Calu3 (cell line): Measurements from ENCODE around the gene MAML1. TPM values are rescaled to one million over a fixed set of nuclear protein-coding genes. Genes with fewer than 3 reads are reported as not detected.
A peak's percentile ranks its signal among the peaks of the same experiment; 100 is the strongest.

ENCODE experiments used
- BruUV-seq: library from RNA; stranded (reverse); fragments of 400-500 nt; replicated peaks from 2 replicates; lab custom pipeline; 2021; lab: Mats Ljungman, UMichigan
- CTCF ChIA-PET: fragments of 300-600 bp; sonication (Branson Sonifier 250); formaldehyde crosslinking; loops from one replicate; lab custom pipeline; 2022; ENCODE audit warnings: antibody characterized with exemption; lab: Charles Lee
- DNase-seq: peaks from one replicate; pipeline ENCODE4 v3.0.0; 2022
- H3K27ac Mint-ChIP-seq: one replicate; pipeline ENCODE4 v1.8.0; 2022; ENCODE audit warnings: mixed read lengths; ENCODE audit not compliant: unreplicated experiment
- H3K27me3 Mint-ChIP-seq: one replicate; pipeline ENCODE4 v1.8.0; 2022; ENCODE audit warnings: mixed read lengths; ENCODE audit not compliant: unreplicated experiment
- H3K36me3 Mint-ChIP-seq: one replicate; pipeline ENCODE4 v1.8.0; 2022; ENCODE audit warnings: mild to moderate bottlenecking, moderate library complexity, mixed read lengths; ENCODE audit not compliant: insufficient read depth, unreplicated experiment
- H3K4me1 Mint-ChIP-seq: one replicate; pipeline ENCODE4 v1.8.0; 2022; ENCODE audit warnings: mild to moderate bottlenecking, low read depth, mixed read lengths; ENCODE audit not compliant: unreplicated experiment
- H3K4me3 Mint-ChIP-seq: one replicate; pipeline ENCODE4 v1.8.0; 2022; ENCODE audit warnings: mild to moderate bottlenecking, low read depth, moderate library complexity, mixed read lengths; ENCODE audit not compliant: unreplicated experiment
- H3K9me3 Mint-ChIP-seq: one replicate; pipeline ENCODE4 v1.8.0; 2022; ENCODE audit warnings: low read depth, mixed read lengths; ENCODE audit not compliant: unreplicated experiment
- intact Hi-C: fragments of 100-400 bp; cut with micrococcal nuclease; formaldehyde crosslinking; loops from one replicate; pipeline ENCODE4 v1.10.0; 2022; ENCODE audit not compliant: unreplicated experiment
- total RNA-seq: library from RNA; stranded (reverse); gene quantifications from 2 replicates; pipeline ENCODE4 v1.2.3, GENCODE V29; 2022
- TF ChIP-seq, protein P1 (sequence below): fragments of 200-600 bp; IDR thresholded peaks from one replicate; pipeline ENCODE4 v1.8.0; 2022; ENCODE audit warnings: antibody characterized with exemption; ENCODE audit not compliant: unreplicated experiment

The MAML1 gene
- total RNA-seq, 1 experiment from 2014 or later, result 38.5 TPM

DNA sequence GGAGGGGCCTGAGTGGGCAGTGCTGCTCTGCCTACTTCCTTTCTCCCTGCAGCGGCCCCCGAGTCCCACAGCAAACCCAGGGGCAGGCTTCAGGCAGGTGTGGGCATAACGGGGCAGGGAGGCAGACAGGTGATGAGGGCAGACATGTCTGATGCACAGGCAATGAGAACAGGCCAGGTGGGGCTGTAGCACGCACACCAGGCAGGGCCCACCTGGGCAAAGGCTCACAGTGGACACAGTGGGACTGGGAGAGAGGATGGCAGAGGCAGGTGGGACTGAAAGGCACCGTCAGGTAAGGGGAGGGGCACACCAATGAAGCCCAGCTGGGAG, 67.0 kb downstream of the MAML1 start:
- CTCF ChIA-PET, result no interaction called here
- no TSS peak for BruUV-seq
- H3K27me3 Mint-ChIP-seq, result no peaks in the 10 kb centered on the region
- intact Hi-C loops, result no loop called here
- H3K4me3 Mint-ChIP-seq, result no peak overlapping the region
- peaks cover 100% of the 10 kb centered on the region for H3K36me3 Mint-ChIP-seq
- DNase-seq, result no peak
- peak overlapping the region; percentile 23 for H3K27ac Mint-ChIP-seq
- H3K4me1 Mint-ChIP-seq, result peaks cover 39% of the 10 kb centered on the region
- TF ChIP-seq, protein P1, sequence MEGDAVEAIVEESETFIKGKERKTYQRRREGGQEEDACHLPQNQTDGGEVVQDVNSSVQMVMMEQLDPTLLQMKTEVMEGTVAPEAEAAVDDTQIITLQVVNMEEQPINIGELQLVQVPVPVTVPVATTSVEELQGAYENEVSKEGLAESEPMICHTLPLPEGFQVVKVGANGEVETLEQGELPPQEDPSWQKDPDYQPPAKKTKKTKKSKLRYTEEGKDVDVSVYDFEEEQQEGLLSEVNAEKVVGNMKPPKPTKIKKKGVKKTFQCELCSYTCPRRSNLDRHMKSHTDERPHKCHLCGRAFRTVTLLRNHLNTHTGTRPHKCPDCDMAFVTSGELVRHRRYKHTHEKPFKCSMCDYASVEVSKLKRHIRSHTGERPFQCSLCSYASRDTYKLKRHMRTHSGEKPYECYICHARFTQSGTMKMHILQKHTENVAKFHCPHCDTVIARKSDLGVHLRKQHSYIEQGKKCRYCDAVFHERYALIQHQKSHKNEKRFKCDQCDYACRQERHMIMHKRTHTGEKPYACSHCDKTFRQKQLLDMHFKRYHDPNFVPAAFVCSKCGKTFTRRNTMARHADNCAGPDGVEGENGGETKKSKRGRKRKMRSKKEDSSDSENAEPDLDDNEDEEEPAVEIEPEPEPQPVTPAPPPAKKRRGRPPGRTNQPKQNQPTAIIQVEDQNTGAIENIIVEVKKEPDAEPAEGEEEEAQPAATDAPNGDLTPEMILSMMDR, result no peak
- H3K9me3 Mint-ChIP-seq, result no peaks in the 10 kb centered on the region

DNA sequence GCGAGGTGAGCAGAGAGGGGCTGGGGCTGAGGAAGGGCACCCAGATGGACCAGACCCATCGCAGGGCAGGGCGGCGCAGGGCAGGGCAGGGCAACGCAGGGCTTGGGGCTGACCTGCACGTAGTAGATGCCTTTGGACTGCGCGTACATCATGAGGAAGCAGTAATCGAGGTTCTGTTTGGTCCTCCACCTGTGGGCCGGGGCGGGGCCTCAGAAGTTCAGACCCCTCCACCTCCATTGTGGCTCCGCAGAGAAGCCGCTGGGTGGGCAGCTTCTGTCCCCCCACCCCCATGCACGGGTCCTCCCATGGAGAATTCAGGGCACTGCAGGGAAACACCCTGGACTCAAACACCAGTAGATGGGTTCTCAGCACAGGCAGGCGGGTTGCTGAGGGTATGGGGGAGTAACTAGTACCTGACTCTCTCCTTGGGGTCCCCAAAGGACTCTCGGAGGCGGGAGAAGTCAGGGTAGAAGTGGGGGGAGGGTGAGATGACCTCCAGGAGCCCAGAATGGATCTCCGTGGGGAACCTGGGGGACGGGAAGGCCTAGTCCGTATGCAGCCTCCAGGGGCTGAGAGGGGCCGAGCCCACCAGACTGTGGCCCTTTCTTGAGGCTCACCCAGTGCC, 67.6 kb downstream of the MAML1 start:
- no peak for DNase-seq
- no TSS peak for BruUV-seq
- Mint-ChIP-seq H3K4me1 (peaks cover 36% of the 10 kb centered on the region), H3K27me3 (no peaks in the 10 kb centered on the region), H3K27ac (no peak overlapping the region), H3K9me3 (no peaks in the 10 kb centered on the region), H3K36me3 (peaks cover 100% of the 10 kb centered on the region), H3K4me3 (no peak overlapping the region)
- TF ChIP-seq, protein P1, result no peak
- CTCF ChIA-PET, result no interaction called here
- intact Hi-C loops, result loop anchor here (5.0 kb wide), 1 partner anchor 178 kb away; the partner anchor contains the start of gene HNRNPH1

DNA sequence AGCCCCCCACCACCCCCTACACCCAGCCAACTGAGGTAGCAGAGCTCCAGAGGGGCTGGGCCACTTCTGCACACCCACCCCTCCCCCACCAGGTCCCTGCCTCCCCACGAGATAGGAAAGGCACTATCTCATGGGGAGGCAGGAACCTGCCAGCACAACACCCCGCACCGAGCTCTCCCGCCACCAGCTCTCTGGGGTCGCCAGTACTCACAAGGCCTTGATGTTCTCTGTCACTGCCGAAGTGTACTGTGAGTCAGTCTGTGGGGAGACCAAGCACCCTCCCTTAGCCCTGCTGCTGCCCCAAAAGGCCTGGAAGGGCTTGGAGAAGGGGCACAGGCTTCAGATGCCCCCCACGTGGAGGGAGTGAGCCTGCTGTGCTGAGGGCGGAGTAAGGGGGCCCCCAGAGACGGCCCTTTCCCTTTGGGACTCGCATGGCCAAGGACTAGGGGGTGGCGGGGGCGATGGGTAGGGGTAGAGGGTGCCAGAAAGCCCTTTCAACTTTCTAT, 68.1 kb downstream of the MAML1 start:
- CTCF ChIA-PET, result no interaction called here
- no peak for DNase-seq
- Mint-ChIP-seq H3K27me3 (no peaks in the 10 kb centered on the region), H3K9me3 (no peaks in the 10 kb centered on the region), H3K27ac (no peak overlapping the region), H3K36me3 (peaks cover 100% of the 10 kb centered on the region), H3K4me3 (no peak overlapping the region), H3K4me1 (peaks cover 36% of the 10 kb centered on the region)
- TF ChIP-seq, protein P1, result no peak
- intact Hi-C loops, result loop anchor here (5.0 kb wide), 1 partner anchor 178 kb away; the partner anchor contains the start of gene HNRNPH1
- no TSS peak for BruUV-seq

- peaks cover 98% of the 10 kb centered on the region for H3K36me3 Mint-ChIP-seq
- TF ChIP-seq, protein P1, result no peak
- BruUV-seq, result no TSS peak
- H3K4me3 Mint-ChIP-seq, result no peak overlapping the region
- H3K4me1 Mint-ChIP-seq, result peaks cover 34% of the 10 kb centered on the region
- no peaks in the 10 kb centered on the region for H3K9me3 Mint-ChIP-seq
- no peak overlapping the region for H3K27ac Mint-ChIP-seq
- intact Hi-C loops, result loop anchor here (5.0 kb wide), 1 partner anchor 179 kb away; the partner anchor contains the start of gene HNRNPH1
- CTCF ChIA-PET, result no interaction called here
- DNase-seq, result no peak
- H3K27me3 Mint-ChIP-seq, result no peaks in the 10 kb centered on the region
Observed at GRCh38 chr5:179801304-179802206, 68.9 kb downstream of the MAML1 start.
